CD4-positive, alpha-beta T cell (primary cell): ENCODE data around the gene EEPD1. TPM values are rescaled to one million over a fixed set of nuclear protein-coding genes. Genes with fewer than 3 reads are reported as not detected.
"Not testable (repeated sequence)": the region's sequence is repeated elsewhere in the genome, so short reads cannot be mapped to it uniquely, and the experiment has no call there.

ENCODE experiments used
- ATAC-seq: fragments of 200-7000 bp; cut with Tn5 transposase; one replicate; pipeline ENCODE4 v1.10.0; 2022; ENCODE audit warnings: mild to moderate bottlenecking; ENCODE audit not compliant: poor library complexity
- CTCF ChIA-PET: fragments of 350-600 bp; sonication (Branson Sonifier 250); formaldehyde crosslinking; loops from one replicate; lab custom pipeline; 2021; ENCODE audit warnings: antibody characterized with exemption, inconsistent platforms; lab: Charles Lee
- POLR2A ChIA-PET: fragments of 350-600 bp; sonication (Branson Sonifier 250); formaldehyde crosslinking; loops from one replicate; lab custom pipeline; 2021; ENCODE audit warnings: antibody characterized with exemption, inconsistent platforms; lab: Charles Lee
- DNase-seq, 14 experiments: peaks; one replicate each; pipeline ENCODE4 v3.0.0-alpha.2; 2013 to 2020; ENCODE audit warnings: mixed read lengths in 2 of 14
- H3K27ac ChIP-seq, 2 donors: one replicate each; pipeline versions ENCODE4 v1.5.1 to v1.7.0; 2013; ENCODE audit warnings: low read length in 2 of 2, low read depth in 1 of 2, mild to moderate bottlenecking in 1 of 2
- H3K27me3 ChIP-seq, 2 experiments: 1 replicate in 1 of 2; 2 replicates in 1 of 2; pipeline versions ENCODE4 v1.6.1 to v1.7.0; 2013; ENCODE audit warnings: low read length in 2 of 2, control low read depth in 1 of 2, mild to moderate bottlenecking in 1 of 2, moderate library complexity in 1 of 2; ENCODE audit not compliant: insufficient read depth in 2 of 2, control insufficient read depth in 1 of 2
- H3K36me3 ChIP-seq: one replicate; pipeline ENCODE4 v1.6.1; 2013; ENCODE audit warnings: low read length, control low read depth; ENCODE audit not compliant: insufficient read depth
- H3K4me1 ChIP-seq: one replicate; pipeline ENCODE4 v1.6.1; 2013; ENCODE audit warnings: low read length, control low read depth; ENCODE audit not compliant: insufficient read depth
- H3K4me3 ChIP-seq: one replicate; pipeline ENCODE4 v1.5.1; 2013; ENCODE audit warnings: mild to moderate bottlenecking, low read length, moderate library complexity
- H3K9me3 ChIP-seq, 2 experiments: 1 replicate in 1 of 2; 2 replicates in 1 of 2; pipeline versions ENCODE4 v1.6.1 to v1.7.0; 2013; ENCODE audit warnings: low read length in 2 of 2, mild to moderate bottlenecking in 2 of 2, control low read depth in 1 of 2, moderate library complexity in 1 of 2; ENCODE audit not compliant: control insufficient read depth in 1 of 2, insufficient read depth in 1 of 2
- H3K27ac Mint-ChIP-seq: one replicate; pipeline ENCODE4 v1.8.0; 2020; ENCODE audit warnings: mixed read lengths
- H3K27me3 Mint-ChIP-seq: one replicate; pipeline ENCODE4 v1.8.0; 2021; ENCODE audit warnings: mixed read lengths
- H3K36me3 Mint-ChIP-seq: one replicate; pipeline ENCODE4 v1.8.0; 2021; ENCODE audit warnings: low read depth, mixed read lengths
- H3K4me1 Mint-ChIP-seq: one replicate; pipeline ENCODE4 v1.8.0; 2021; ENCODE audit warnings: low read depth, mixed read lengths
- H3K4me3 Mint-ChIP-seq: one replicate; pipeline ENCODE4 v1.8.0; 2020; ENCODE audit warnings: mild to moderate bottlenecking, mixed read lengths
- H3K9me3 Mint-ChIP-seq: one replicate; pipeline ENCODE4 v1.8.0; 2020; ENCODE audit warnings: mixed read lengths
- CTCF ChIP-seq: fragments of 200-600 bp; IDR thresholded peaks from one replicate; pipeline ENCODE4 v1.8.0; 2022; ENCODE audit warnings: antibody characterized with exemption, mild to moderate bottlenecking
- intact Hi-C, 2 experiments: fragments of 100-400 bp; cut with DNase I in 1 of 2; cut with micrococcal nuclease in 1 of 2; formaldehyde crosslinking; loops; one replicate each; pipeline versions ENCODE4 v1.15.1 to v1.9.0; 2023 to 2025; cut with DNase I, micrococcal nuclease
- total RNA-seq, 174 experiments: library from RNA in 2 of 174; stranded (reverse) in 2 of 174; gene quantifications; one replicate each; pipeline ENCODE4 v1.2.3 and lab custom pipeline; 2021 to 2026

The EEPD1 gene
- total RNA-seq, 2 experiments from 2014 or later = 4.4 to 4.6 TPM

- ChIA-PET POLR2A (no interaction called here), CTCF (no interaction called here)
- intact Hi-C loops = no loop called here
- H3K4me3 Mint-ChIP-seq = no peak overlapping the region
- Histone ChIP-seq H3K9me3 (peaks cover 0 to 3% of the 10 kb centered on the region in 2 experiments), H3K4me3 (no peak overlapping the region), H3K36me3 (no peaks in the 10 kb centered on the region), H3K27me3 (no peaks in the 10 kb centered on the region), H3K4me1 (peaks cover 8% of the 10 kb centered on the region), H3K27ac (no peak overlapping the region)
- H3K36me3 Mint-ChIP-seq = no peaks in the 10 kb centered on the region
- no peaks in the 10 kb centered on the region for H3K27me3 Mint-ChIP-seq
- no peak for DNase-seq
- H3K9me3 Mint-ChIP-seq = no peaks in the 10 kb centered on the region
- H3K27ac Mint-ChIP-seq = no peak overlapping the region
- H3K4me1 Mint-ChIP-seq = peaks cover 9% of the 10 kb centered on the region
- ATAC-seq = no peak
- no peak for TF ChIP-seq CTCF
These were observed 4.5 kb upstream of the EEPD1 start for GRCh38 chr7:36148422-36149065.

DNA sequence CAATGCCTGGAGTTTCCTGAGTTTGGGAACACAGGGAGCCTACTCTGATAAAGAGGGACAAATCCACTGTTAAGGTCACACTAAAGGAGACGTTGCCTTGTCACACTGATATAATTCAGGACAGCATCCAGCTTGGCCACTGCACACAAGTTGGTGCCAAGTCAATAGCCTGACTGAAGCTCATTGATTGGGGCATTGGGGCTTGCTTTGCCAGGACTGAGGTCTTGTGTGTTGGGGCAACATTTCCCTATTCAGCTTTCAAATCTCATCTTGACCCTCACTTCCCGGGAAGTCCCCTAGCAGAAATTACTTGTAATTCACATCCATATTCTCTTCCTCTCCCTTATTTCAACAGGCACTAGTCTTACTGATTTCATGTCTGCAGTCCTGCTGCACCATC lies 3.8 kb upstream of the EEPD1 start:
- CTCF ChIA-PET = not testable (repeated sequence)

DNA sequence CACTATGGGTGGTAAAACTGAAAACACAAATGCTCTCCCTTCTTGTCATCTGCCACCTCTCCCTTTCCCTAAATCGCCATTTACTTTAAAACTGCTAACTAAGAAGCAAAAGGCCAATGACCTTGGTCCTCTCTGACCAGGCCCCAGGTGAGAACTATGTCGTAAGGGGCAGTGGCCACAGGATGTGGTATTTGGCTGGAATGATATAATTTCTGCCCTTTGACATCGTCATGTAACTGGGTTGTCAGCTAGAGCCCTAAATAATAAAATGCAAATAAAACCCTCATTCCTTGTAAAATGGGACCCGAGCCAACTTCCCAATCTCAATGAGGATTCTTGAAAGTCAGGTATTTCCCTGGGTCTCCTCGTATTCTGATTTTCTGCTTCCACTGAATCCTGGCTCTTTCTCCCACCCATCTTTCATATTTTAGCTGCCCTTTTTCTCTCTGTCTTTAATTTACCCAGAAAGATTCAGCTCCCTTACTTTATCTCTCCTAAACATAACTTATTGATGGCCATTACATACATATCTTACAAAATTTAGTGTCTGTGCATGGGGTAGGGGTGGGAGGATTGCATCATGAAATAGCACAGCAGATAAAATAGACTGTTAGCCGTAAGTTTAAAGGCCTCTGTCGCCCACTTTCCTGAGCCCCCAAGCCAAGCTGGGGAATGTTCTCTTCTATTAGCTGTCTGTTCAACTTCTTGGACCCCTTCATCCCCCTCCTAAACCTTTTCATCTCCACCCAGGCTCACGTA lies 3.2 kb upstream of the EEPD1 start:
- peaks cover 16% of the 10 kb centered on the region for H3K4me1 Mint-ChIP-seq
- H3K36me3 Mint-ChIP-seq = no peaks in the 10 kb centered on the region
- ChIA-PET CTCF (no interaction called here), POLR2A (interaction anchor here (1.5 kb wide), 1 partner anchor 136 kb away, joined by 4 read pairs; no protein-coding TSS in a partner anchor)
- intact Hi-C loops = loop anchor here (5.0 to 10.0 kb wide), 5 partner anchors 135 to 1113 kb away; partner anchors contain the start of genes ANLN (in 1 of the 2), DPY19L1 (in 1 of the 2) and HERPUD2 (in 1 of the 2)
- no peaks in the 10 kb centered on the region for H3K27me3 Mint-ChIP-seq
- ATAC-seq (no peak), DNase-seq (no peak)
- no peak for TF ChIP-seq CTCF
- H3K4me1 ChIP-seq = peaks cover 21% of the 10 kb centered on the region
- peaks cover 0 to 3% of the 10 kb centered on the region in 2 experiments for H3K9me3 ChIP-seq
- H3K4me3 Mint-ChIP-seq = no peak overlapping the region
- no peaks in the 10 kb centered on the region for H3K27me3 ChIP-seq
- H3K36me3 ChIP-seq = no peaks in the 10 kb centered on the region
- H3K27ac ChIP-seq = no peak overlapping the region
- no peaks in the 10 kb centered on the region for H3K9me3 Mint-ChIP-seq
- no peak overlapping the region for H3K27ac Mint-ChIP-seq
- no peak overlapping the region for H3K4me3 ChIP-seq

More for the DNA sequence above, 3.8 kb upstream of the EEPD1 start:
- ATAC-seq, H3K9me3 Mint-ChIP-seq, H3K4me3 Mint-ChIP-seq, H3K9me3 ChIP-seq, POLR2A ChIA-PET, H3K27ac Mint-ChIP-seq, DNase-seq, H3K27me3 ChIP-seq, H3K27me3 Mint-ChIP-seq, H3K27ac ChIP-seq, H3K4me3 ChIP-seq, intact Hi-C loops, H3K36me3 ChIP-seq, H3K36me3 Mint-ChIP-seq: not testable (repeated sequence)
- H3K4me1 Mint-ChIP-seq = peaks cover 15% of the 10 kb centered on the region
- peaks cover 15% of the 10 kb centered on the region for H3K4me1 ChIP-seq
